HepG2 (cell line): ENCODE measurements around the gene IFT172. TPM values are rescaled to one million over a fixed set of nuclear protein-coding genes. Genes with fewer than 3 reads are reported as not detected.

ENCODE experiments used
- ATAC-seq: fragments of 200-7000 bp; cut with Tn5 transposase; 3 replicates; pipeline ENCODE4 v1.9.1; 2020; ENCODE audit warnings: mild to moderate bottlenecking, moderate library complexity
- BruUV-seq: library from RNA; stranded (reverse); fragments of 400-500 nt; replicated peaks from 2 replicates; lab custom pipeline; 2021; lab: Mats Ljungman, UMichigan
- CTCF ChIA-PET: fragments of 300-600 bp; formaldehyde crosslinking; extraction: SDS; loops from one replicate; lab custom pipeline; 2021; ENCODE audit warnings: low total read pairs, inconsistent platforms, low intra/inter-chr PET ratio; lab: Yijun Ruan, JAX
- POLR2A ChIA-PET: fragments of 350-600 bp; sonication (Branson Sonifier 250); formaldehyde crosslinking; loops from one replicate; lab custom pipeline; 2020; ENCODE audit warnings: antibody characterized with exemption, inconsistent platforms; lab: Yijun Ruan, JAX
- DNase-seq: peaks from one replicate; pipeline ENCODE4 v3.0.0-alpha.2; 2015; ENCODE audit warnings: low spot score
- FAIRE-seq: peaks from 3 replicates; lab custom pipeline; 2011; peaks lifted over from hg19 to GRCh38; lab: Jason Lieb, UNC
- H2AFZ ChIP-seq: one replicate; pipeline ENCODE4 v1.6.1; 2011; ENCODE audit warnings: low read length, inconsistent platforms
- H3K27ac ChIP-seq: fragments of 300-600 bp; 3 replicates; pipeline ENCODE4 v1.8.0; 2011; ENCODE audit warnings: mixed run types, mild to moderate bottlenecking, mixed read lengths, low read length, inconsistent platforms; ENCODE audit not compliant: insufficient read depth; ENCODE audit errors: extremely low read length
- H3K27me3 ChIP-seq, 2 experiments: fragments of 200-600 bp in 1 of 2; 2 replicates in 1 of 2; 3 replicates in 1 of 2; pipeline versions ENCODE4 v1.6.0 to v1.8.0; 2011; ENCODE audit warnings: low read length in 2 of 2, mild to moderate bottlenecking in 2 of 2, moderate library complexity in 2 of 2, inconsistent platforms in 1 of 2; ENCODE audit not compliant: insufficient read depth in 2 of 2, control insufficient read depth in 1 of 2
- H3K36me3 ChIP-seq, 2 experiments: fragments of 200-600 bp in 1 of 2; replicated peaks in 1 of 2; 2 replicates in 1 of 2; 3 replicates in 1 of 2; pipeline versions ENCODE4 v1.5.1 to v1.8.0; 2011; ENCODE audit warnings: low read length in 2 of 2, inconsistent platforms in 1 of 2; ENCODE audit not compliant: insufficient read depth in 2 of 2, control insufficient read depth in 1 of 2
- H3K4me1 ChIP-seq: 2 replicates; pipeline ENCODE4 v1.5.1; 2012; ENCODE audit warnings: low read length, inconsistent platforms; ENCODE audit not compliant: insufficient read depth
- H3K4me2 ChIP-seq: 2 replicates; pipeline ENCODE4 v1.6.0; 2011; ENCODE audit warnings: low read depth, low read length, inconsistent platforms
- H3K4me3 ChIP-seq, 3 experiments: fragments of 200-600 bp in 1 of 3; sonication (generic), shearing (Covaris generic) in 1 of 3; replicated peaks in 1 of 3; 2 replicates each; pipeline ENCODE4 v1.5.1; 2011 to 2016; ENCODE audit warnings: low read length in 3 of 3, inconsistent platforms in 2 of 3, low read depth in 2 of 3, mild to moderate bottlenecking in 2 of 3, control low read depth in 1 of 3, mixed read lengths in 1 of 3; ENCODE audit not compliant: insufficient read depth in 1 of 3
- H3K79me2 ChIP-seq: one replicate; pipeline ENCODE4 v1.6.1; 2011; ENCODE audit warnings: low read length, inconsistent platforms; ENCODE audit not compliant: insufficient read depth
- H3K9ac ChIP-seq: 2 replicates; pipeline ENCODE4 v1.6.0; 2011; ENCODE audit warnings: mild to moderate bottlenecking, low read depth, low read length, inconsistent platforms; ENCODE audit not compliant: insufficient read depth
- H3K9me3 ChIP-seq: 2 replicates; pipeline ENCODE4 v1.5.1; 2012; ENCODE audit warnings: mild to moderate bottlenecking, low read length
- H4K20me1 ChIP-seq: 2 replicates; pipeline ENCODE4 v1.6.0; 2011; ENCODE audit warnings: inconsistent platforms, mild to moderate bottlenecking, low read length, moderate library complexity; ENCODE audit not compliant: insufficient read depth
- DNMT1 ChIP-seq: sonication (generic); formaldehyde crosslinking; IDR thresholded peaks from 2 replicates; pipeline ENCODE4 v1.5.1; 2020; ENCODE audit warnings: mild to moderate bottlenecking, missing genetic modification reagents
- ELF4 ChIP-seq: sonication (generic); formaldehyde crosslinking; IDR thresholded peaks from 2 replicates; pipeline ENCODE4 v1.5.0; 2020; ENCODE audit warnings: missing genetic modification reagents, mild to moderate bottlenecking, moderate library complexity, borderline replicate concordance
- ISL2 ChIP-seq: sonication (generic); formaldehyde crosslinking; IDR thresholded peaks from 2 replicates; pipeline ENCODE4 v1.5.0; 2020; ENCODE audit warnings: missing genetic modification reagents
- KAT8 ChIP-seq: IDR thresholded peaks from 2 replicates; pipeline ENCODE4 v1.6.1; 2016; ENCODE audit warnings: missing genetic modification reagents, missing compliant biosample characterization
- MAF1 ChIP-seq: sonication (generic); formaldehyde crosslinking; IDR thresholded peaks from 2 replicates; pipeline ENCODE4 v1.5.0; 2020; ENCODE audit warnings: missing genetic modification reagents, borderline replicate concordance
- POLR2G ChIP-seq: fragments of 200-400 bp; formaldehyde crosslinking; IDR thresholded peaks from 2 replicates; pipeline ENCODE4 v1.6.1; 2018; ENCODE audit warnings: mild to moderate bottlenecking, low read depth, low read length, moderate library complexity
- REL ChIP-seq: sonication (generic); formaldehyde crosslinking; conservative IDR thresholded peaks from 2 replicates; pipeline ENCODE4 v1.8.0; 2022; ENCODE audit warnings: mild to moderate bottlenecking, missing genetic modification reagents, moderate library complexity
- ZNF567 ChIP-seq: sonication (generic); formaldehyde crosslinking; IDR thresholded peaks from 2 replicates; pipeline ENCODE4 v1.8.1; 2023; ENCODE audit warnings: mild to moderate bottlenecking, missing genetic modification reagents, borderline replicate concordance
- ZNF615 ChIP-seq: sonication (generic); formaldehyde crosslinking; IDR thresholded peaks from 2 replicates; pipeline ENCODE4 v1.5.0; 2020; ENCODE audit warnings: mild to moderate bottlenecking, missing genetic modification reagents, borderline replicate concordance
- ZNF746 ChIP-seq: sonication (generic); formaldehyde crosslinking; IDR thresholded peaks from 2 replicates; pipeline ENCODE4 v1.8.0; 2022; ENCODE audit warnings: mild to moderate bottlenecking, missing genetic modification reagents
- ZNF878 ChIP-seq: sonication (generic); formaldehyde crosslinking; IDR thresholded peaks from 2 replicates; pipeline ENCODE4 v1.8.1; 2023; ENCODE audit warnings: mild to moderate bottlenecking, missing genetic modification reagents, moderate library complexity
- ZSCAN29 ChIP-seq: sonication (generic); formaldehyde crosslinking; conservative IDR thresholded peaks from 2 replicates; pipeline ENCODE4 v1.4.0; 2020; ENCODE audit warnings: mild to moderate bottlenecking, missing genetic modification reagents
- WGBS: methylation state at CpG from one replicate; pipeline ENCODE4 v1.1.6; 2017; ENCODE audit warnings: low lambda C conversion rate; 5-methylcytosine and 5-hydroxymethylcytosine counted together
- in situ Hi-C: cut with HindIII; loops from 2 replicates; pipeline ENCODE4 v1.10.0; 2017; ENCODE audit warnings: low pct_unique_long_range_greater_than_20kb; ENCODE audit not compliant: extremely low pct_ligation_motif_present
- intact Hi-C: fragments of 100-400 bp; cut with micrococcal nuclease; formaldehyde crosslinking; loops from one replicate; pipeline ENCODE4 v1.10.0; 2022; ENCODE audit not compliant: unreplicated experiment
- polyA plus RNA-seq, 8 experiments: library from polyadenylated mRNA; depleted of rRNA in 3 of 8; stranded (reverse) in 7 of 8; unstranded in 1 of 8; fragments of >200 nt; fragmentation: Illumina TruSeq in 4 of 8; extraction: Trizol in 4 of 8; gene quantifications; 2 replicates each; pipeline versions ENCODE4 v1.2.1 to v1.2.3, GENCODE V29; 2011 to 2016; ENCODE audit warnings: low read depth in 4 of 8, missing spikeins in 1 of 8, mixed read lengths in 1 of 8; ENCODE audit not compliant: insufficient read depth in 1 of 8
- total RNA-seq, 5 experiments: library from RNA; depleted of rRNA; stranded (reverse); fragments of >200 nt; fragmentation: Illumina TruSeq; extraction: Trizol; gene quantifications; 2 replicates each; pipeline ENCODE4 v1.2.3, GENCODE V29; 2016; ENCODE audit warnings: low read depth in 1 of 5
- TF ChIP-seq, protein P1 (sequence below): IDR thresholded peaks from 2 replicates; pipeline ENCODE4 v1.6.1; 2016; ENCODE audit warnings: control low read depth
- TF ChIP-seq, protein P2 (sequence below): sonication (generic); formaldehyde crosslinking; IDR thresholded peaks from 2 replicates; pipeline ENCODE4 v1.5.0; 2020; ENCODE audit warnings: mild to moderate bottlenecking, missing genetic modification reagents
- TF ChIP-seq, protein P3 (sequence below): sonication (generic); formaldehyde crosslinking; IDR thresholded peaks from 2 replicates; pipeline ENCODE4 v1.4.0; 2020; ENCODE audit warnings: missing genetic modification reagents, borderline replicate concordance

IFT172 gene
- total and polyA plus RNA-seq, 2 of the 13 experiments (the other 11 are each of a cell fraction or from before 2014, with no cell fraction given) = 21.6 to 35.7 TPM

DNA sequence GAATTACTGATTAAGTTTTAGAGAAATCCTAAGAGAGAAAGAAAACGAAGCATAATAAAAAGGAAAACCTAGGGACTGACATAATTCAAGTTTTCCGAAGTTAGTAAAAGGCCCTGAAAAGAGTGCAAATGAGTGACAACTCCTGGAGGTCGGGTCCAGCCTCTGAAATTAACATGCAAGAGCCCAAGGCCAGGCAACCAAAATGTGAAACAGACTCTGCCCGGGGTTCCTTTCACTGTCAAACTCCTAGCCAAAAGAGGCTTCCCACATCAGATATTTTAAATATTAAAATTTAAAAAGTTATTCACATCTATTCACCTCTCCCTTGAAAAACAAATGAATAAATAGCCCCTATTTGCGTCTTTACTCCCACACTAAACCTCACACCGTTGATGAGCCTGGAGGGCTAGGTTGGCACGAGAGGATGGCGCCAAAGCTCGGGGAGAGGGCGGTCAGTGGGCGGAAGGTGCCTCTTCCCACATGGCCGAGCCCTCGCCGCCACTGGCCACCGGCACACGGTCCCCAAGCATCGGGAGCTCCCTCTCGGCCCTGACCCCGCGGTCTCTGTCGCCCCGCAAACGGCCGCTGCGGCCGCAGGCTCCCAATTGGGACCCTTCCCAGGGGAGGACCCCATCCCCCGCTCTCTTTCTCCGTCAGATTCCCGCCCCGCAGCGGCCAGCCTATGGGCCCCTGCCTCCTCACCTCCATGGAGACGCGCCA, 80.8 kb downstream of the IFT172 start:
- H3K4me3 ChIP-seq = peak overlapping the region; percentile 86 to 99 (median 93)
- ChIA-PET POLR2A (interaction anchor here (0.5 to 3.8 kb wide), 26 partner anchors 12 to 275 kb away, joined by 3 to 133 read pairs (median 4); partner anchors contain the start of genes CCDC121, EIF2B4, FNDC4 and GPN1), CTCF (interaction anchor here (3.2 to 3.5 kb wide), 2 partner anchors 22 to 274 kb away, joined by 23 to 29 read pairs; no protein-coding TSS in a partner anchor)
- no peak overlapping the region for H2AFZ ChIP-seq
- H3K36me3 ChIP-seq = peaks cover 0 to 8% of the 10 kb centered on the region in 2 experiments; a peak in 3 of 5 replicates
- peak overlapping the region; percentile 95 for H3K27ac ChIP-seq
- in situ Hi-C loops = no loop called here
- H3K79me2 ChIP-seq = peaks cover 48% of the 10 kb centered on the region
- H3K4me2 ChIP-seq = peak overlapping the region; percentile 97
- H3K27me3 ChIP-seq = no peaks in the 10 kb centered on the region; a peak in 1 of 5 replicates
- H3K4me1 ChIP-seq = peaks cover 71% of the 10 kb centered on the region
- BruUV-seq = TSS peak; percentile 72
- WGBS = under 1% methylated on average over 21 of the region's 33 CpGs
- H4K20me1 ChIP-seq = 0 out of 2 replicates have a peak, but pooled peaks cover 6% of the 10 kb centered on the region
- no peaks in the 10 kb centered on the region for H3K9me3 ChIP-seq
- H3K9ac ChIP-seq = peak overlapping the region; percentile 93
- DNase-seq (no peak), FAIRE-seq (no peak), ATAC-seq (peak; percentile 58)
- intact Hi-C loops = loop anchor here (1.0 to 5.0 kb wide), 6 partner anchors 20 to 274 kb away; partner anchors contain the start of genes IFT172, NRBP1, SLC4A1AP and SUPT7L
- TF ChIP-seq ELF4 (CRISPR knock-in tag) (no peak), ISL2 (no peak), POLR2G (no peak), ZNF746 (CRISPR knock-in tag) (no peak), ZNF878 (no peak; the same call in 1 of the 2 replicates), REL (CRISPR knock-in tag) (no peak), MAF1 (CRISPR knock-in tag) (peak; percentile 35; the same call in 1 of the 2 replicates), ZNF567 (CRISPR knock-in tag) (0 out of 2 replicates have a peak, but pooled peaks have one; percentile 25), KAT8 (CRISPR knock-in tag) (no peak), ZSCAN29 (CRISPR knock-in tag) (no peak), ZNF615 (CRISPR knock-in tag) (peak; percentile 82; the same call in 1 of the 2 replicates), DNMT1 (CRISPR knock-in tag) (no peak)
- TF ChIP-seq, protein P1, sequence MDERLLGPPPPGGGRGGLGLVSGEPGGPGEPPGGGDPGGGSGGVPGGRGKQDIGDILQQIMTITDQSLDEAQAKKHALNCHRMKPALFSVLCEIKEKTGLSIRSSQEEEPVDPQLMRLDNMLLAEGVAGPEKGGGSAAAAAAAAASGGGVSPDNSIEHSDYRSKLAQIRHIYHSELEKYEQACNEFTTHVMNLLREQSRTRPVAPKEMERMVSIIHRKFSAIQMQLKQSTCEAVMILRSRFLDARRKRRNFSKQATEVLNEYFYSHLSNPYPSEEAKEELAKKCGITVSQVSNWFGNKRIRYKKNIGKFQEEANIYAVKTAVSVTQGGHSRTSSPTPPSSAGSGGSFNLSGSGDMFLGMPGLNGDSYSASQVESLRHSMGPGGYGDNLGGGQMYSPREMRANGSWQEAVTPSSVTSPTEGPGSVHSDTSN (CRISPR knock-in tag) = no peak
- TF ChIP-seq, protein P2, sequence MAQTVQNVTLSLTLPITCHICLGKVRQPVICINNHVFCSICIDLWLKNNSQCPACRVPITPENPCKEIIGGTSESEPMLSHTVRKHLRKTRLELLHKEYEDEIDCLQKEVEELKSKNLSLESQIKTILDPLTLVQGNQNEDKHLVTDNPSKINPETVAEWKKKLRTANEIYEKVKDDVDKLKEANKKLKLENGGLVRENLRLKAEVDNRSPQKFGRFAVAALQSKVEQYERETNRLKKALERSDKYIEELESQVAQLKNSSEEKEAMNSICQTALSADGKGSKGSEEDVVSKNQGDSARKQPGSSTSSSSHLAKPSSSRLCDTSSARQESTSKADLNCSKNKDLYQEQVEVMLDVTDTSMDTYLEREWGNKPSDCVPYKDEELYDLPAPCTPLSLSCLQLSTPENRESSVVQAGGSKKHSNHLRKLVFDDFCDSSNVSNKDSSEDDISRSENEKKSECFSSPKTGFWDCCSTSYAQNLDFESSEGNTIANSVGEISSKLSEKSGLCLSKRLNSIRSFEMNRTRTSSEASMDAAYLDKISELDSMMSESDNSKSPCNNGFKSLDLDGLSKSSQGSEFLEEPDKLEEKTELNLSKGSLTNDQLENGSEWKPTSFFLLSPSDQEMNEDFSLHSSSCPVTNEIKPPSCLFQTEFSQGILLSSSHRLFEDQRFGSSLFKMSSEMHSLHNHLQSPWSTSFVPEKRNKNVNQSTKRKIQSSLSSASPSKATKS = no peak
- TF ChIP-seq, protein P3, sequence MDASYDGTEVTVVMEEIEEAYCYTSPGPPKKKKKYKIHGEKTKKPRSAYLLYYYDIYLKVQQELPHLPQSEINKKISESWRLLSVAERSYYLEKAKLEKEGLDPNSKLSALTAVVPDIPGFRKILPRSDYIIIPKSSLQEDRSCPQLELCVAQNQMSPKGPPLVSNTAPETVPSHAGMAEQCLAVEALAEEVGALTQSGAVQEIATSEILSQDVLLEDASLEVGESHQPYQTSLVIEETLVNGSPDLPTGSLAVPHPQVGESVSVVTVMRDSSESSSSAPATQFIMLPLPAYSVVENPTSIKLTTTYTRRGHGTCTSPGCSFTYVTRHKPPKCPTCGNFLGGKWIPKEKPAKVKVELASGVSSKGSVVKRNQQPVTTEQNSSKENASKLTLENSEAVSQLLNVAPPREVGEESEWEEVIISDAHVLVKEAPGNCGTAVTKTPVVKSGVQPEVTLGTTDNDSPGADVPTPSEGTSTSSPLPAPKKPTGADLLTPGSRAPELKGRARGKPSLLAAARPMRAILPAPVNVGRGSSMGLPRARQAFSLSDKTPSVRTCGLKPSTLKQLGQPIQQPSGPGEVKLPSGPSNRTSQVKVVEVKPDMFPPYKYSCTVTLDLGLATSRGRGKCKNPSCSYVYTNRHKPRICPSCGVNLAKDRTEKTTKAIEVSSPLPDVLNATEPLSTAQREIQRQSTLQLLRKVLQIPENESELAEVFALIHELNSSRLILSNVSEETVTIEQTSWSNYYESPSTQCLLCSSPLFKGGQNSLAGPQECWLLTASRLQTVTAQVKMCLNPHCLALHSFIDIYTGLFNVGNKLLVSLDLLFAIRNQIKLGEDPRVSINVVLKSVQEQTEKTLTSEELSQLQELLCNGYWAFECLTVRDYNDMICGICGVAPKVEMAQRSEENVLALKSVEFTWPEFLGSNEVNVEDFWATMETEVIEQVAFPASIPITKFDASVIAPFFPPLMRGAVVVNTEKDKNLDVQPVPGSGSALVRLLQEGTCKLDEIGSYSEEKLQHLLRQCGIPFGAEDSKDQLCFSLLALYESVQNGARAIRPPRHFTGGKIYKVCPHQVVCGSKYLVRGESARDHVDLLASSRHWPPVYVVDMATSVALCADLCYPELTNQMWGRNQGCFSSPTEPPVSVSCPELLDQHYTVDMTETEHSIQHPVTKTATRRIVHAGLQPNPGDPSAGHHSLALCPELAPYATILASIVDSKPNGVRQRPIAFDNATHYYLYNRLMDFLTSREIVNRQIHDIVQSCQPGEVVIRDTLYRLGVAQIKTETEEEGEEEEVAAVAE (CRISPR knock-in tag) = no peak
